H1 (cell line): ENCODE data around the gene TMPRSS11B. TPM values are rescaled to one million over a fixed set of nuclear protein-coding genes. Genes with fewer than 3 reads are reported as not detected.

ENCODE experiments used
- polyA plus RNA-seq, 7 experiments: library from polyadenylated mRNA; depleted of rRNA in 3 of 7; stranded (reverse) in 5 of 7; unstranded in 2 of 7; fragments of >200 nt in 5 of 7; fragments of 200-250 nt in 2 of 7; gene quantifications; 1 replicate in 5 of 7; 2 replicates in 1 of 7; 4 replicates in 1 of 7; pipeline versions ENCODE4 v1.2.1 to v1.2.3, GENCODE V29; 2011 to 2013; ENCODE audit warnings: missing spikeins in 2 of 7, mixed read lengths in 2 of 7
- total RNA-seq: library from RNA; stranded (reverse); fragmentation: NEBNext Ultra II Directional; extraction: Animal tissue kit (Norgen Biotek cat#: 25700); gene quantifications from 2 replicates; pipeline ENCODE4 v1.2.1, GENCODE V29; 2021
- TF ChIP-seq, protein P1 (sequence below): IDR thresholded peaks from 2 replicates; pipeline ENCODE4 v1.6.1; 2012; ENCODE audit warnings: low read length, inconsistent platforms

The TMPRSS11B gene
- total and polyA plus RNA-seq, 2 of the 8 experiments (the other 6 are each of a cell fraction or from before 2014, with no cell fraction given), result not detected

DNA sequence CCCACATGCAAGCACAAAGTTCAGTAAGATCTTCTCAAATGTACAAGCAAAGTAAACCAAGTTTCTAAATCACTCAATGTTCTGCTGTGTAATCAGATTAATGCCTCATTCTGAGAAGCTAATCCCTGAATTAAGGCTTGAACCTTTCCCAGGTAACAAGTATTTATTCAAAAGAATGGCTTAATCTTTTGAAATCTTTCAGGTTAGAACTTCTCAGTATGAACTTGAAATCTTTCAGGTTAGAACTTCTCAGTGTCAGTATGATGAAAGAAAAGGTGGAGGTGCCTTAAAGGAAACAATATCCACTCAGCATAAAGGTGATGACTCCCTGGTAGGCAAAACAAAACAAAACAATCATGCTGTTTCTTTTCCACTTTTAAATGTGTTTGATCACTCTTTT, 29.0 kb downstream of the TMPRSS11B start (continued):
- TF ChIP-seq, protein P1, sequence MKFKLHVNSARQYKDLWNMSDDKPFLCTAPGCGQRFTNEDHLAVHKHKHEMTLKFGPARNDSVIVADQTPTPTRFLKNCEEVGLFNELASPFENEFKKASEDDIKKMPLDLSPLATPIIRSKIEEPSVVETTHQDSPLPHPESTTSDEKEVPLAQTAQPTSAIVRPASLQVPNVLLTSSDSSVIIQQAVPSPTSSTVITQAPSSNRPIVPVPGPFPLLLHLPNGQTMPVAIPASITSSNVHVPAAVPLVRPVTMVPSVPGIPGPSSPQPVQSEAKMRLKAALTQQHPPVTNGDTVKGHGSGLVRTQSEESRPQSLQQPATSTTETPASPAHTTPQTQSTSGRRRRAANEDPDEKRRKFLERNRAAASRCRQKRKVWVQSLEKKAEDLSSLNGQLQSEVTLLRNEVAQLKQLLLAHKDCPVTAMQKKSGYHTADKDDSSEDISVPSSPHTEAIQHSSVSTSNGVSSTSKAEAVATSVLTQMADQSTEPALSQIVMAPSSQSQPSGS, result no peak
